Suprapubic skin (tissue), 4 donors: ENCODE results near the gene LRGUK.

Source experiments
- EP300 ChIP-seq: sonication (generic); formaldehyde crosslinking; IDR thresholded peaks from one replicate; pipeline ENCODE4 v1.6.1; 2017; ENCODE audit warnings: antibody characterized with exemption
- POLR2AphosphoS5 ChIP-seq, 3 donors: sonication (generic); formaldehyde crosslinking; IDR thresholded peaks; one replicate each; pipeline ENCODE4 v1.6.1; 2017; ENCODE audit warnings: antibody characterized with exemption in 3 of 3
- TF ChIP-seq, protein P1 (sequence below), 2 donors: fragments of 200-600 bp in 1 of 2; fragments of 450-650 bp in 1 of 2; sonication (generic) in 1 of 2; IDR thresholded peaks; one replicate each; pipeline ENCODE4 v1.5.1; 2016 to 2019; ENCODE audit warnings: antibody characterized with exemption in 2 of 2, mild to moderate bottlenecking in 1 of 2, moderate library complexity in 1 of 2

DNA sequence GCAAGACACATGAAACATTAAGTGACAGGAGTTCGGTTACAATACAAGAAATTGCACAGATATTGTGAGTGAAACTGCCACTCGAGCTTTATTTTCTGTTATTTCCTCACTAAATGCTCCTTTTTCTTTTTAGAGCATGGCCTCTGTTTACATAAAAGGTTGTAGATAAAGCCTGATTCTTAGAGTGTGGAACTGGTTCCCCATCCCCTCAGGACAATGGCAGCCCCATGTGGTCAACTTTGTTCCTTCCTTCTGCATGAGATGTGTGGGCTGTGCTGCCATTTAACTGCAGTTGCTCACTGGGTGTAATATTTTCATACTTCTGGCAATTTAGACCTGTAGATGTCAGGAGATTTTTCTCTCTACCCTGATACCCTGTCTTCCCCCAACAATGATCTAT lies 70.2 kb downstream of the LRGUK start:
- TF ChIP-seq, protein P1, sequence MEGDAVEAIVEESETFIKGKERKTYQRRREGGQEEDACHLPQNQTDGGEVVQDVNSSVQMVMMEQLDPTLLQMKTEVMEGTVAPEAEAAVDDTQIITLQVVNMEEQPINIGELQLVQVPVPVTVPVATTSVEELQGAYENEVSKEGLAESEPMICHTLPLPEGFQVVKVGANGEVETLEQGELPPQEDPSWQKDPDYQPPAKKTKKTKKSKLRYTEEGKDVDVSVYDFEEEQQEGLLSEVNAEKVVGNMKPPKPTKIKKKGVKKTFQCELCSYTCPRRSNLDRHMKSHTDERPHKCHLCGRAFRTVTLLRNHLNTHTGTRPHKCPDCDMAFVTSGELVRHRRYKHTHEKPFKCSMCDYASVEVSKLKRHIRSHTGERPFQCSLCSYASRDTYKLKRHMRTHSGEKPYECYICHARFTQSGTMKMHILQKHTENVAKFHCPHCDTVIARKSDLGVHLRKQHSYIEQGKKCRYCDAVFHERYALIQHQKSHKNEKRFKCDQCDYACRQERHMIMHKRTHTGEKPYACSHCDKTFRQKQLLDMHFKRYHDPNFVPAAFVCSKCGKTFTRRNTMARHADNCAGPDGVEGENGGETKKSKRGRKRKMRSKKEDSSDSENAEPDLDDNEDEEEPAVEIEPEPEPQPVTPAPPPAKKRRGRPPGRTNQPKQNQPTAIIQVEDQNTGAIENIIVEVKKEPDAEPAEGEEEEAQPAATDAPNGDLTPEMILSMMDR (IDR thresholded peaks at IDR 0.05): no peak
- TF ChIP-seq POLR2AphosphoS5 (IDR thresholded peaks at IDR 0.05) (no peak), EP300 (no peak)
